Measurements from ENCODE around the gene SMG1. TPM values are rescaled to one million over a fixed set of nuclear protein-coding genes. Genes with fewer than 3 reads are reported as not detected.
A peak's percentile ranks its signal among the peaks of the same experiment; 100 is the strongest.

Gene SMG1
- total RNA-seq, 1 donor = 88.5 TPM

GRCh38 chr16:18804540-18804939, 121.7 kb downstream of the SMG1 start:
- H3K4me3 ChIP-seq (ENCODE audit: low read depth, low read length) = no peak overlapping the region
- TF ChIP-seq, protein P1, sequence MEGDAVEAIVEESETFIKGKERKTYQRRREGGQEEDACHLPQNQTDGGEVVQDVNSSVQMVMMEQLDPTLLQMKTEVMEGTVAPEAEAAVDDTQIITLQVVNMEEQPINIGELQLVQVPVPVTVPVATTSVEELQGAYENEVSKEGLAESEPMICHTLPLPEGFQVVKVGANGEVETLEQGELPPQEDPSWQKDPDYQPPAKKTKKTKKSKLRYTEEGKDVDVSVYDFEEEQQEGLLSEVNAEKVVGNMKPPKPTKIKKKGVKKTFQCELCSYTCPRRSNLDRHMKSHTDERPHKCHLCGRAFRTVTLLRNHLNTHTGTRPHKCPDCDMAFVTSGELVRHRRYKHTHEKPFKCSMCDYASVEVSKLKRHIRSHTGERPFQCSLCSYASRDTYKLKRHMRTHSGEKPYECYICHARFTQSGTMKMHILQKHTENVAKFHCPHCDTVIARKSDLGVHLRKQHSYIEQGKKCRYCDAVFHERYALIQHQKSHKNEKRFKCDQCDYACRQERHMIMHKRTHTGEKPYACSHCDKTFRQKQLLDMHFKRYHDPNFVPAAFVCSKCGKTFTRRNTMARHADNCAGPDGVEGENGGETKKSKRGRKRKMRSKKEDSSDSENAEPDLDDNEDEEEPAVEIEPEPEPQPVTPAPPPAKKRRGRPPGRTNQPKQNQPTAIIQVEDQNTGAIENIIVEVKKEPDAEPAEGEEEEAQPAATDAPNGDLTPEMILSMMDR (IDR thresholded peaks at IDR 0.05; ENCODE audit: insufficient read depth, low read depth, low read length) = no peak
- no peak for DNase-seq (ENCODE audit: low read depth)

DNA sequence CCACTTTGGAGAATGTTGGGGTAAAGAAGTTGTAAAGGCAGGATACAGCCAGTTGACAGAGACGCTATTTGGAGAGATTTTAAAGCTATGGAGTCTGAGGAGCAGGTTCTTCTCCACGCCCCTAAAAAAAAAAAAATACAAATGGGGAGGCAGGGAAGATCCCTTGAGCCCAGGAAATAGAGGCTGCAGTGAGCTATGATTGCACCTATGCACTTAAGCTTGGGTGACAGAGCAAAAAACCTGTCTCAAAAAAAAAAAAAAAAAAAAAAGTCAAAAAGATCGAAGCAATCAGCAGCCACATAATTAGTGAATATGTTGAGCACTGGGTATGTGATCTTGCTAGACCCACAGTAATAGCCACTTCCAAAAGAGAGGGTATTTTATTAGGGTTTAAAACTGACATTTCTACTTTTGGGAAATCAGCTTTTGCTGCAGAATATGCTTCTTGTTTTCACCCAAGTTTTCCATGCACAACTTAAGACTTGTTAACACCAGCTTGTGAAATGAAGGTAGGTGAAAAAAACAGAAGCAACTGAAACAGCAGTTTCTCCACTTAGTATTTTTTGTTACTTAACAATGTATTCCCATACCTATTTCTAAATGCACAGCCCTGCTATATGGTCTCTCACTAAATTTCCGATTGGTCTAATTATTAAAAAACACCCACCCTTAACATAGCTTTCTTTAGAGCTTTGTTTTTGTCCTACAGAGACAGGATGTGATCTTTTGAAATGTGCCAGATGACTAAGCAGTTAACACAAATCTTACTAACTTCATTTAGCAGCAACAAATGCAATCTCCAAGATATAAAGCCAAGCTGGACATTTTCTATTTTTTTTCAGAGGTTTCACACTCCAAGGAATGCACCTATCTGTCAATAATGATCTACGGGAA, 122.4 kb downstream of the SMG1 start:
- no peak overlapping the region for H3K4me3 ChIP-seq (ENCODE audit: low read depth, low read length)
- peak; percentile 63 for DNase-seq (ENCODE audit: low read depth)
- TF ChIP-seq, protein P1 (IDR thresholded peaks at IDR 0.05; ENCODE audit: insufficient read depth, low read depth, low read length) = no peak

- DNase-seq (ENCODE audit: low read depth) = peak; percentile 31
- TF ChIP-seq, protein P1 (IDR thresholded peaks at IDR 0.05; ENCODE audit: insufficient read depth, low read depth, low read length) = no peak
- peak overlapping the region; percentile 25 for H3K4me3 ChIP-seq (ENCODE audit: low read depth, low read length)
Measured at GRCh38 chr16:18802767-18803343, 123.4 kb downstream of the SMG1 start.

- peak within 1 kb of the TSS; percentile 97 for H3K4me3 ChIP-seq (ENCODE audit: low read depth, low read length)
- TF ChIP-seq, protein P1 (IDR thresholded peaks at IDR 0.05; ENCODE audit: insufficient read depth, low read depth, low read length) = peak; percentile 83
- peak; percentile 100 for DNase-seq (ENCODE audit: low read depth)
Measured at GRCh38 chr16:18801145-18801972, 124.8 kb downstream of the SMG1 start, which contains the start of gene ARL6IP1. Gene ARL6IP1, minus strand, starts transcription at chr16:18801549. Its CDS starts 83 bp downstream, at chr16:18801466.

- peak; percentile 42 for DNase-seq (ENCODE audit: low read depth)
- TF ChIP-seq, protein P1 (IDR thresholded peaks at IDR 0.05; ENCODE audit: insufficient read depth, low read depth, low read length) = no peak
- peak overlapping the region; percentile 97 for H3K4me3 ChIP-seq (ENCODE audit: low read depth, low read length)
Measured at GRCh38 chr16:18800775-18801144, 125.4 kb downstream of the SMG1 start.

DNA sequence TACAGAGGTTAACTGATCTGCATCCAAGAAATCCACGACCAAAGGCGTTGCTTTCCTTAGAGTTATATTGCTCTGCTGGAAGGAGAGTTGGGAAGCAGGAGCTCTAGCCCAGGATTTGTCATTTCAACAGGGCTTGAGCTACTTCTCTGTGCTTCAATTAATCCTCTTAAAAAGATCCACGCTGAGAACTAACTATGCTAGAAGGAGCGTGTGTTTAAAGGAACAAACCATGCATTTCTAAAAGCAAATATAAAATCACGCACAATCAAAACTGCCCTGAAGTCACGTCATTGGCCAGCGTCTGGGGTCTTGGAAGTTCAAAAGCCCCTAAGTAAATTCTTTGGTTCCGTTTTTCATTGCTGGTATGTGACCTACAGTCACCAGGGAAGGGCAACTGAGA, 125.9 kb downstream of the SMG1 start:
- peak overlapping the region; percentile 97 for H3K4me3 ChIP-seq (ENCODE audit: low read depth, low read length)
- TF ChIP-seq, protein P1 (IDR thresholded peaks at IDR 0.05; ENCODE audit: insufficient read depth, low read depth, low read length) = no peak
- DNase-seq (ENCODE audit: low read depth) = peak; percentile 10

Measured in fibroblast of villous mesenchyme (primary cell).